ENCODE results near the gene SLC6A17.
A peak's percentile ranks its signal among the peaks of the same experiment; 100 is the strongest.

SLC6A17 gene

GRCh38 chr1:110174961-110175360, 24.7 kb downstream of the SLC6A17 start:
- DNase-seq (ENCODE audit: low read depth) = no peak

- no peak for DNase-seq (ENCODE audit: low read depth)
Observed at GRCh38 chr1:110176299-110176956, 26.1 kb downstream of the SLC6A17 start.

- no peak for DNase-seq (ENCODE audit: low read depth)
Observed at GRCh38 chr1:110177775-110178174, 27.5 kb downstream of the SLC6A17 start.

GRCh38 chr1:110183642-110184167, 33.4 kb downstream of the SLC6A17 start:
- no peak for DNase-seq (ENCODE audit: low read depth)

GRCh38 chr1:110184446-110184845, 34.2 kb downstream of the SLC6A17 start:
- DNase-seq (ENCODE audit: low read depth) = no peak

GRCh38 chr1:110185181-110185580, 34.9 kb downstream of the SLC6A17 start:
- no peak for DNase-seq (ENCODE audit: low read depth)

GRCh38 chr1:110186558-110186957, 36.3 kb downstream of the SLC6A17 start:
- no peak for DNase-seq (ENCODE audit: low read depth)

- DNase-seq (ENCODE audit: low read depth) = no peak
Observed at GRCh38 chr1:110187139-110187890, 37.0 kb downstream of the SLC6A17 start.

- no peak for DNase-seq (ENCODE audit: low read depth)
Observed at GRCh38 chr1:110188035-110188618, 37.8 kb downstream of the SLC6A17 start.

GRCh38 chr1:110189181-110189580, 38.9 kb downstream of the SLC6A17 start:
- DNase-seq (ENCODE audit: low read depth) = no peak

GRCh38 chr1:110190282-110190929, 40.1 kb downstream of the SLC6A17 start:
- no peak for DNase-seq (ENCODE audit: low read depth)

- DNase-seq (ENCODE audit: low read depth) = no peak
Observed at GRCh38 chr1:110192541-110192940, 42.2 kb downstream of the SLC6A17 start.

GRCh38 chr1:110195196-110195595, 44.9 kb downstream of the SLC6A17 start:
- DNase-seq (ENCODE audit: low read depth) = no peak

GRCh38 chr1:110196917-110197765, 46.8 kb downstream of the SLC6A17 start:
- DNase-seq (ENCODE audit: low read depth) = peak; percentile 17

- no peak for DNase-seq (ENCODE audit: low read depth)
Observed at GRCh38 chr1:110197905-110198629, 47.8 kb downstream of the SLC6A17 start.

GRCh38 chr1:110198746-110199145, 48.5 kb downstream of the SLC6A17 start:
- no peak for DNase-seq (ENCODE audit: low read depth)

- no peak for DNase-seq (ENCODE audit: low read depth)
Observed at GRCh38 chr1:110200190-110200589, 49.9 kb downstream of the SLC6A17 start.

GRCh38 chr1:110200666-110201065, 50.4 kb downstream of the SLC6A17 start:
- no peak for DNase-seq (ENCODE audit: low read depth)

GRCh38 chr1:110201157-110201825, 51.0 kb downstream of the SLC6A17 start:
- no peak for DNase-seq (ENCODE audit: low read depth)

- peak; percentile 17 for DNase-seq (ENCODE audit: low read depth)
Observed at GRCh38 chr1:110203021-110203661, 52.8 kb downstream of the SLC6A17 start.
